H1 (cell line): ENCODE results near the gene BAZ2B. TPM values are rescaled to one million over a fixed set of nuclear protein-coding genes. Genes with fewer than 3 reads are reported as not detected.

ENCODE experiments used
- CTCF ChIA-PET: fragments of 300-600 bp; sonication (Branson Sonifier 250); formaldehyde crosslinking; loops from one replicate; lab custom pipeline; 2021; ENCODE audit not compliant: partially characterized antibody; lab: Charles Lee
- POLR2A ChIA-PET: fragments of 300-600 bp; sonication (Branson Sonifier 250); formaldehyde crosslinking; loops from one replicate; lab custom pipeline; 2021; ENCODE audit warnings: inconsistent platforms; ENCODE audit not compliant: partially characterized antibody; lab: Charles Lee
- DNase-seq, 2 experiments: peaks; one replicate each; pipeline versions ENCODE4 v3.0.0 to v3.0.0-alpha.2; 2010 to 2022; ENCODE audit warnings: low spot score in 2 of 2, low read depth in 1 of 2, mixed read lengths in 1 of 2
- FAIRE-seq: peaks from 2 replicates; lab custom pipeline; 2011; peaks lifted over from hg19 to GRCh38; lab: Jason Lieb, UNC
- H2AFZ ChIP-seq: 2 replicates; pipeline ENCODE4 v1.8.1; 2012; ENCODE audit warnings: low read length, inconsistent platforms
- H2AK5ac ChIP-seq: 2 replicates; pipeline ENCODE4 v1.6.1; 2013; ENCODE audit warnings: low read depth, low read length
- H2BK120ac ChIP-seq: replicated peaks from 2 replicates; pipeline ENCODE3; 2013; ENCODE audit warnings: low read depth, low read length, inconsistent platforms
- H2BK12ac ChIP-seq: 2 replicates; pipeline ENCODE4 v1.6.1; 2013; ENCODE audit warnings: low read depth, low read length
- H2BK15ac ChIP-seq: 2 replicates; pipeline ENCODE4 v1.6.1; 2013; ENCODE audit warnings: low read length
- H2BK20ac ChIP-seq: 2 replicates; pipeline ENCODE4 v1.6.1; 2013; ENCODE audit warnings: low read length
- H2BK5ac ChIP-seq: 2 replicates; pipeline ENCODE4 v1.6.1; 2013; ENCODE audit warnings: low read depth, low read length
- H3K14ac ChIP-seq: 2 replicates; pipeline ENCODE4 v1.6.1; 2013; ENCODE audit warnings: inconsistent platforms; ENCODE audit not compliant: insufficient read length
- H3K18ac ChIP-seq: 2 replicates; pipeline ENCODE4 v1.6.1; 2013; ENCODE audit warnings: low read length; ENCODE audit errors: extremely low read depth
- H3K23ac ChIP-seq: 2 replicates; pipeline ENCODE4 v1.6.1; 2013; ENCODE audit warnings: inconsistent platforms; ENCODE audit not compliant: insufficient read length
- H3K23me2 ChIP-seq: 2 replicates; pipeline ENCODE4 v1.6.1; 2013; ENCODE audit warnings: low read depth, low read length
- H3K27ac ChIP-seq: 2 replicates; pipeline ENCODE4 v1.6.1; 2011; ENCODE audit warnings: low read depth, low read length, inconsistent platforms
- H3K27me3 ChIP-seq, 4 experiments: replicated peaks in 1 of 4; 1 replicate in 1 of 4; 2 replicates in 3 of 4; pipeline versions ENCODE4 v1.6.1 to v1.8.1; 2011 to 2013; ENCODE audit warnings: low read length in 3 of 4, mild to moderate bottlenecking in 3 of 4, inconsistent platforms in 2 of 4, mixed read lengths in 2 of 4, moderate library complexity in 1 of 4; ENCODE audit not compliant: control insufficient read depth in 3 of 4, insufficient read depth in 3 of 4; ENCODE audit errors: extremely low read depth in 1 of 4
- H3K36me3 ChIP-seq, 4 experiments: 2 replicates each; pipeline versions ENCODE4 v1.6.1 to v1.8.1; 2011 to 2013; ENCODE audit warnings: mild to moderate bottlenecking in 4 of 4, low read length in 3 of 4, moderate library complexity in 2 of 4, control low read depth in 1 of 4, inconsistent platforms in 1 of 4; ENCODE audit not compliant: insufficient read depth in 4 of 4, control insufficient read depth in 2 of 4
- H3K4ac ChIP-seq: replicated peaks from 2 replicates; pipeline ENCODE3; 2013; ENCODE audit warnings: low read length, low read depth, mixed read lengths, inconsistent platforms; ENCODE audit not compliant: insufficient read length
- H3K4me1 ChIP-seq, 4 experiments: replicated peaks in 1 of 4; 1 replicate in 1 of 4; 2 replicates in 3 of 4; pipeline versions ENCODE4 v1.6.1 to v1.8.1; 2011 to 2013; ENCODE audit warnings: low read length in 3 of 4, inconsistent platforms in 2 of 4, mixed read lengths in 1 of 4; ENCODE audit not compliant: insufficient read depth in 4 of 4, control insufficient read depth in 3 of 4
- H3K4me2 ChIP-seq, 2 experiments: 2 replicates each; pipeline versions ENCODE4 v1.6.1 to v1.8.1; 2011 to 2013; ENCODE audit warnings: low read depth in 2 of 2, low read length in 2 of 2, control low read depth in 1 of 2, inconsistent platforms in 1 of 2, mild to moderate bottlenecking in 1 of 2; ENCODE audit not compliant: insufficient read depth in 1 of 2
- H3K4me3 ChIP-seq, 4 experiments: fragments of 200-600, 300-600 bp in 1 of 4; sonication (generic), shearing (Covaris generic), sonication (Bioruptor Twin) in 1 of 4; 2 replicates each; pipeline versions ENCODE4 v1.5.1 to v1.8.1; 2011 to 2016; ENCODE audit warnings: low read length in 4 of 4, low read depth in 3 of 4, control low read depth in 2 of 4, inconsistent platforms in 2 of 4, mild to moderate bottlenecking in 2 of 4, mixed read lengths in 1 of 4, moderate library complexity in 1 of 4; ENCODE audit not compliant: insufficient read depth in 2 of 4; ENCODE audit errors: extremely low read depth in 1 of 4
- H3K56ac ChIP-seq: replicated peaks from 2 replicates; pipeline ENCODE3; 2013; ENCODE audit warnings: low read depth, mild to moderate bottlenecking, mixed read lengths, low read length, inconsistent platforms; ENCODE audit not compliant: insufficient read length
- H3K79me1 ChIP-seq: 2 replicates; pipeline ENCODE4 v1.6.1; 2013; ENCODE audit warnings: low read depth, low read length, control low read depth
- H3K79me2 ChIP-seq, 2 experiments: 2 replicates each; pipeline versions ENCODE4 v1.6.1 to v1.8.1; 2012 to 2013; ENCODE audit warnings: low read length in 2 of 2, mild to moderate bottlenecking in 2 of 2, inconsistent platforms in 1 of 2; ENCODE audit not compliant: insufficient read depth in 2 of 2, control insufficient read depth in 1 of 2
- H3K9ac ChIP-seq, 4 experiments: replicated peaks in 1 of 4; 1 replicate in 1 of 4; 2 replicates in 3 of 4; pipeline versions ENCODE4 v1.6.1 to v1.8.1; 2011 to 2013; ENCODE audit warnings: low read depth in 3 of 4, low read length in 3 of 4, control low read depth in 2 of 4, mild to moderate bottlenecking in 2 of 4, moderate library complexity in 2 of 4, inconsistent platforms in 1 of 4; ENCODE audit errors: extremely low read depth in 1 of 4
- H3K9me3 ChIP-seq, 2 experiments: 2 replicates each; pipeline versions ENCODE4 v1.6.1 to v1.8.1; 2012 to 2013; ENCODE audit warnings: mild to moderate bottlenecking in 2 of 2, moderate library complexity in 2 of 2, control low read depth in 1 of 2, inconsistent platforms in 1 of 2, low read depth in 1 of 2, low read length in 1 of 2, mixed read lengths in 1 of 2; ENCODE audit not compliant: insufficient read depth in 2 of 2
- H4K20me1 ChIP-seq, 2 experiments: replicated peaks in 1 of 2; 2 replicates each; pipeline versions ENCODE3 to v1.8.1; 2011 to 2013; ENCODE audit warnings: inconsistent platforms in 2 of 2, low read length in 2 of 2, mild to moderate bottlenecking in 1 of 2; ENCODE audit not compliant: insufficient read depth in 2 of 2, control insufficient read depth in 1 of 2
- H4K5ac ChIP-seq: 2 replicates; pipeline ENCODE4 v1.6.1; 2013; ENCODE audit warnings: low read length, low read depth, mixed read lengths, inconsistent platforms; ENCODE audit not compliant: insufficient read length
- H4K8ac ChIP-seq: 2 replicates; pipeline ENCODE4 v1.8.0; 2013; ENCODE audit warnings: mild to moderate bottlenecking, moderate library complexity, low read length, inconsistent platforms; ENCODE audit not compliant: insufficient read depth; ENCODE audit errors: extremely low read depth
- H4K91ac ChIP-seq: replicated peaks from 2 replicates; pipeline ENCODE3; 2013; ENCODE audit warnings: low read length, mixed read lengths, inconsistent platforms; ENCODE audit not compliant: insufficient read length
- CHD1 ChIP-seq: IDR thresholded peaks from 2 replicates; pipeline ENCODE4 v1.6.1; 2012; ENCODE audit warnings: low read depth, low read length, improper control_type of control experiment
- POLR2AphosphoS5 ChIP-seq: IDR thresholded peaks from 2 replicates; pipeline ENCODE4 v1.6.1; 2011; ENCODE audit warnings: low read depth, low read length
- YY1 ChIP-seq: IDR thresholded peaks from 2 replicates; pipeline ENCODE4 v1.6.1; 2011; ENCODE audit warnings: low read depth, mild to moderate bottlenecking, low read length
- WGBS, 2 experiments: shearing (Covaris generic) in 1 of 2; methylation state at CpG; one replicate each; pipeline versions ENCODE4 v1.1.6 to v1.1.7; 2013 to 2015; ENCODE audit warnings: low lambda C conversion rate in 2 of 2, mixed read lengths in 2 of 2, inconsistent platforms in 1 of 2, low coverage in 1 of 2, missing lambda C conversion rate in 1 of 2; ENCODE audit not compliant: insufficient replicate concordance in 2 of 2, insufficient coverage in 1 of 2, insufficient read length in 1 of 2; ENCODE audit errors: extremely low coverage in 1 of 2, missing lambda C conversion rate in 1 of 2; 5-methylcytosine and 5-hydroxymethylcytosine counted together
- polyA plus RNA-seq, 7 experiments: library from polyadenylated mRNA; depleted of rRNA in 3 of 7; stranded (reverse) in 5 of 7; unstranded in 2 of 7; fragments of >200 nt in 5 of 7; fragments of 200-250 nt in 2 of 7; gene quantifications; 1 replicate in 5 of 7; 2 replicates in 1 of 7; 4 replicates in 1 of 7; pipeline versions ENCODE4 v1.2.1 to v1.2.3, GENCODE V29; 2011 to 2013; ENCODE audit warnings: missing spikeins in 2 of 7, mixed read lengths in 2 of 7
- total RNA-seq: library from RNA; stranded (reverse); fragmentation: NEBNext Ultra II Directional; extraction: Animal tissue kit (Norgen Biotek cat#: 25700); gene quantifications from 2 replicates; pipeline ENCODE4 v1.2.1, GENCODE V29; 2021

The BAZ2B gene
- total and polyA plus RNA-seq, 2 of the 8 experiments (the other 6 are each of a cell fraction or from before 2014, with no cell fraction given) = 15.2 to 46.3 TPM

DNA sequence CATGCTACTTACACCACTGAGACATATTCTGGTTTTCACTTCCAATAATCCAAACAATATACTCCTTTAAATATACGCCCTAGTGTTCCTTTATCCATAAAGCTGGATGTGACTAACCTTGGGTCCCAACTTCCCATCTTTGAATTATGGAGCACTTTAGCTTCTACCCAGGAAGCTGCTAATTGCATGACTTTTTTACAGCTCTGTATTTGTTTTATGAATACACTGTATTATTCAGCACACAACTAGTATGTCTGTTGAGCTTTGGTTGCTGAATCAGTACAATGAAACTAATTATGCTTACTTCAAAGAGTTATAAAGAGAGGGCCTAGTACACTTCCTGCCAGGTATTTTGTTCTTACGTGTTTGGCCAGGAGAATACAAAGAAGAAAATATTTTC lies 118.5 kb downstream of the BAZ2B start:
- Histone ChIP-seq H3K4me1 (no peaks in the 10 kb centered on the region), H3K27me3 (no peaks in the 10 kb centered on the region), H3K4ac (no peak overlapping the region), H2BK15ac (no peak overlapping the region), H3K23ac (no peak overlapping the region), H4K20me1 (no peaks in the 10 kb centered on the region), H3K56ac (no peak overlapping the region), H4K91ac (no peak overlapping the region), H3K14ac (no peak overlapping the region), H4K8ac (no peak overlapping the region), H2BK12ac (no peak overlapping the region), H3K79me2 (no peaks in the 10 kb centered on the region), H3K18ac (no peak overlapping the region), H2BK120ac (no peak overlapping the region), H2BK20ac (no peak overlapping the region), H2AFZ (no peak overlapping the region), H3K36me3 (peaks cover 0 to 3% (median 0%) of the 10 kb centered on the region in 4 experiments; a peak in 1 of 8 replicates), H3K9ac (no peak overlapping the region), H3K9me3 (no peaks in the 10 kb centered on the region; a peak in 1 of 4 replicates), H3K27ac (no peak overlapping the region), H3K79me1 (no peaks in the 10 kb centered on the region), H2BK5ac (no peak overlapping the region), H3K4me2 (no peak overlapping the region), H4K5ac (no peak overlapping the region), H3K4me3 (no peak overlapping the region), H3K23me2 (no peaks in the 10 kb centered on the region), H2AK5ac (no peak overlapping the region)
- ChIA-PET POLR2A (no interaction called here), CTCF (no interaction called here)
- DNase-seq (no peak), FAIRE-seq (no peak)
- 96% methylated on average over 2 of the region's 2 CpGs; no CpG with 5 or more reads in 1 of the 2 experiments for WGBS, 2 experiments
- TF ChIP-seq YY1 (no peak), CHD1 (no peak), POLR2AphosphoS5 (no peak)
